Hepatocyte (in vitro differentiated cells): Measurements from ENCODE around the gene TM9SF1. TPM values are rescaled to one million over a fixed set of nuclear protein-coding genes. Genes with fewer than 3 reads are reported as not detected.

Experiments
- DNase-seq: peaks from one replicate; pipeline ENCODE4 v3.0.0-alpha.2; 2016; ENCODE audit warnings: low spot score
- H2AFZ ChIP-seq: fragments of 200-600 bp; sonication (generic); 2 replicates; pipeline ENCODE4 v1.6.0; 2016; ENCODE audit warnings: antibody characterized with exemption, mild to moderate bottlenecking
- H3K27ac ChIP-seq: fragments of 200-600 bp; sonication (generic); 2 replicates; pipeline ENCODE4 v1.5.1; 2016; ENCODE audit warnings: mild to moderate bottlenecking
- H3K27me3 ChIP-seq: fragments of 200-600 bp; sonication (generic); 2 replicates; pipeline ENCODE4 v1.6.1; 2016
- H3K36me3 ChIP-seq: fragments of 200-600 bp; sonication (generic); replicated peaks from 2 replicates; pipeline ENCODE4 v1.5.1; 2016; ENCODE audit warnings: low read depth; ENCODE audit not compliant: insufficient read depth
- H3K4me1 ChIP-seq: fragments of 200-600 bp; sonication (generic); 2 replicates; pipeline ENCODE4 v1.5.1; 2016; ENCODE audit warnings: mild to moderate bottlenecking, moderate library complexity; ENCODE audit not compliant: insufficient read depth
- H3K4me2 ChIP-seq: fragments of 200-600 bp; sonication (generic); 2 replicates; pipeline ENCODE4 v1.6.0; 2016
- H3K4me3 ChIP-seq: fragments of 200-600 bp; sonication (generic); 2 replicates; pipeline ENCODE4 v1.5.1; 2016; ENCODE audit warnings: mild to moderate bottlenecking
- H3K79me2 ChIP-seq: fragments of 200-600 bp; sonication (generic); 2 replicates; pipeline ENCODE4 v1.6.0; 2017; ENCODE audit warnings: mild to moderate bottlenecking
- H3K9me2 ChIP-seq: fragments of 200-600 bp; sonication (generic); replicated peaks from 2 replicates; pipeline ENCODE4 v1.6.0; 2017; ENCODE audit warnings: mild to moderate bottlenecking; ENCODE audit not compliant: insufficient read depth
- H3K9me3 ChIP-seq: fragments of 200-600 bp; sonication (generic); 2 replicates; pipeline ENCODE4 v1.5.1; 2016; ENCODE audit warnings: low read depth, mild to moderate bottlenecking
- H4K20me1 ChIP-seq: fragments of 200-600 bp; sonication (generic); 2 replicates; pipeline ENCODE4 v1.6.0; 2016; ENCODE audit warnings: mild to moderate bottlenecking; ENCODE audit not compliant: insufficient read depth, poor library complexity, severe bottlenecking
- EZH2 ChIP-seq: fragments of 200-600 bp; sonication (generic); IDR thresholded peaks from 2 replicates; pipeline ENCODE4 v1.6.1; 2016; ENCODE audit warnings: antibody characterized with exemption, mild to moderate bottlenecking, borderline replicate concordance
- WGBS: methylation state at CpG from one replicate; pipeline ENCODE4 v1.1.6; 2016; ENCODE audit warnings: low lambda C conversion rate; ENCODE audit errors: missing lambda C conversion rate; 5-methylcytosine and 5-hydroxymethylcytosine counted together
- polyA plus RNA-seq: library from polyadenylated mRNA; unstranded; fragments of >200 nt; fragmentation: Nextera tagmentation; extraction: Ambion mirVana; gene quantifications from 2 replicates; pipeline ENCODE4 v1.2.1, GENCODE V29; 2016
- total RNA-seq: library from RNA; depleted of rRNA; stranded (reverse); fragments of >200 nt; gene quantifications from 2 replicates; pipeline ENCODE4 v1.2.3, GENCODE V29; 2014
- TF ChIP-seq, protein P1 (sequence below): fragments of 200-600 bp; sonication (generic); IDR thresholded peaks from 2 replicates; pipeline ENCODE4 v1.5.1; 2016; ENCODE audit warnings: antibody characterized with exemption, mild to moderate bottlenecking; ENCODE audit not compliant: poor library complexity

TM9SF1 gene
- total and polyA plus RNA-seq, 2 experiments from 2014 or later = 68.1 to 84.0 TPM

DNA sequence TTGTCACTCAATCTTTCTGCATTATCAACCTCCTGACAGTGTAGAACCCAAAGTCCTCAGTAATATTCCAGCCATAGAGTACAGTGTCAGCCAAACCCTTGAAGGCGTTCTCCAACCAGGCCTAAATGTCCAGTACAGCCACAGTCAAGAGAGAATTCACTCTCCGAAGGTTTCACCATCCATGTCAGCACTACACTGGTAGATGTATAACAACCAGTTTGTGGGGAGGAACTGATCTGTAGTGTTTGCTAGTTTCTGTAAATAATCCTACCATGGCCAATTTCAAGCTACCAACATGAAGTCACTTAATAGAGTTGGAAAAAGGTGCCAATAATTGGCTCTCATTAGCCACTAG is 21.1 kb upstream of the TM9SF1 start:
- no peaks in the 10 kb centered on the region for H3K9me2 ChIP-seq
- 94% methylated on average over 2 of the region's 2 CpGs for WGBS
- H3K27ac ChIP-seq = peak overlapping the region; percentile 26
- DNase-seq = no peak
- peak overlapping the region; percentile 85 for H3K4me2 ChIP-seq
- H2AFZ ChIP-seq = peak overlapping the region; percentile 5
- no peaks in the 10 kb centered on the region for H3K27me3 ChIP-seq
- no peaks in the 10 kb centered on the region for H3K9me3 ChIP-seq
- TF ChIP-seq EZH2 = no peak
- H3K36me3 ChIP-seq = no peaks in the 10 kb centered on the region
- no peaks in the 10 kb centered on the region for H4K20me1 ChIP-seq
- H3K4me3 ChIP-seq = no peak overlapping the region
- peaks cover 13% of the 10 kb centered on the region for H3K4me1 ChIP-seq
- peaks cover 37% of the 10 kb centered on the region for H3K79me2 ChIP-seq

DNA sequence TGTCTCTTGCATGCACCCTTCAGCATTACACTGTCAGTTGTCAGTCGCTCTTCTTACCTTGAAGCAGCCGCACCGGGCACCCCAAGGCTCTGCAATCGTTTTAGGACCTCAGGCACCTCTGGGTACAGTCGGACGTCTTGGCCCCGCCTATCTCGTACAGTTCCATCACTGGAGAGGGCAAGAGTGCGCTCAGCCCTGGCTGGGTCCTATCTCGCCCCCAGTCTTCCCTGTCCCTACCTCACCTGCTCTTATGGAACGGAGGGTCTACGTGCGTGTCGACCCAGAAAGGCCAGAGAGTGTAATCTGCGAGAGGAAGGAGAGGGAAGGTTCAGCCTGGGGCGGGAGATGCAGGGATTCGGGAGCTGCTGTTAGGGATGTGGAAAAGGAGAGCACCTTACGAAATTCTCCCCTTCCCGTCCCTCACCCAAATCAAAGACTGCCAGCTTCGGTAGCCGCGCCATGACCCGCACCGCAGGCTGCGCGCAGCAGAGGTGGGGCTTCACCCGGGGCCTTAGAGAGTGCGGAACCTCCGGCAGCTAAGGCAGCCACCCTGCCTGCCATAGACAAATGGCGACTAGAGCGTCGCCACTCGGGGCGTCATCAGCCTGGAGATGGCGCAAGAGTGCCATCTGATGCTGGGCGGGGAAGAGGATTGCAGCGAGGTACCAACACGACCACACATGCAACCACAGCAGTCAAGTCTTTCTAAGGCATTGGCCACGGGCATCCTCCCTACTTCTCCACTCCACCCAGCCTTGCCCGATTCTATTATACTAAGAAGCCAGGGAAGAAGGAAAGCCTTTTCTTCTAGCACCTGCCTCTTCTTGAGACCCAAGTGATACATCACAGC is 20.5 kb upstream of the TM9SF1 start, which contains the start of gene MDP1:
MDP1 (minus strand) TSS at position 572 of the 850 bp plus-strand sequence; CDS start at position 461, 111 bp downstream.
- peak; percentile 91 for DNase-seq
- 2% methylated on average over 40 of the region's 40 CpGs for WGBS
- Histone ChIP-seq H3K27ac (peak within 1 kb of the TSS; percentile 93), H3K79me2 (peaks cover 33% of the 10 kb centered on the region), H3K4me1 (peaks cover 13% of the 10 kb centered on the region), H3K27me3 (no peaks in the 10 kb centered on the region), H3K4me2 (peak within 1 kb of the TSS; percentile 85), H3K9me2 (no peaks in the 10 kb centered on the region), H4K20me1 (no peaks in the 10 kb centered on the region), H2AFZ (peak within 1 kb of the TSS; percentile 91), H3K9me3 (no peaks in the 10 kb centered on the region), H3K36me3 (no peaks in the 10 kb centered on the region), H3K4me3 (peak within 1 kb of the TSS; percentile 76)
- no peak for TF ChIP-seq EZH2
- TF ChIP-seq, protein P1, sequence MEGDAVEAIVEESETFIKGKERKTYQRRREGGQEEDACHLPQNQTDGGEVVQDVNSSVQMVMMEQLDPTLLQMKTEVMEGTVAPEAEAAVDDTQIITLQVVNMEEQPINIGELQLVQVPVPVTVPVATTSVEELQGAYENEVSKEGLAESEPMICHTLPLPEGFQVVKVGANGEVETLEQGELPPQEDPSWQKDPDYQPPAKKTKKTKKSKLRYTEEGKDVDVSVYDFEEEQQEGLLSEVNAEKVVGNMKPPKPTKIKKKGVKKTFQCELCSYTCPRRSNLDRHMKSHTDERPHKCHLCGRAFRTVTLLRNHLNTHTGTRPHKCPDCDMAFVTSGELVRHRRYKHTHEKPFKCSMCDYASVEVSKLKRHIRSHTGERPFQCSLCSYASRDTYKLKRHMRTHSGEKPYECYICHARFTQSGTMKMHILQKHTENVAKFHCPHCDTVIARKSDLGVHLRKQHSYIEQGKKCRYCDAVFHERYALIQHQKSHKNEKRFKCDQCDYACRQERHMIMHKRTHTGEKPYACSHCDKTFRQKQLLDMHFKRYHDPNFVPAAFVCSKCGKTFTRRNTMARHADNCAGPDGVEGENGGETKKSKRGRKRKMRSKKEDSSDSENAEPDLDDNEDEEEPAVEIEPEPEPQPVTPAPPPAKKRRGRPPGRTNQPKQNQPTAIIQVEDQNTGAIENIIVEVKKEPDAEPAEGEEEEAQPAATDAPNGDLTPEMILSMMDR = peak; percentile 68

DNA sequence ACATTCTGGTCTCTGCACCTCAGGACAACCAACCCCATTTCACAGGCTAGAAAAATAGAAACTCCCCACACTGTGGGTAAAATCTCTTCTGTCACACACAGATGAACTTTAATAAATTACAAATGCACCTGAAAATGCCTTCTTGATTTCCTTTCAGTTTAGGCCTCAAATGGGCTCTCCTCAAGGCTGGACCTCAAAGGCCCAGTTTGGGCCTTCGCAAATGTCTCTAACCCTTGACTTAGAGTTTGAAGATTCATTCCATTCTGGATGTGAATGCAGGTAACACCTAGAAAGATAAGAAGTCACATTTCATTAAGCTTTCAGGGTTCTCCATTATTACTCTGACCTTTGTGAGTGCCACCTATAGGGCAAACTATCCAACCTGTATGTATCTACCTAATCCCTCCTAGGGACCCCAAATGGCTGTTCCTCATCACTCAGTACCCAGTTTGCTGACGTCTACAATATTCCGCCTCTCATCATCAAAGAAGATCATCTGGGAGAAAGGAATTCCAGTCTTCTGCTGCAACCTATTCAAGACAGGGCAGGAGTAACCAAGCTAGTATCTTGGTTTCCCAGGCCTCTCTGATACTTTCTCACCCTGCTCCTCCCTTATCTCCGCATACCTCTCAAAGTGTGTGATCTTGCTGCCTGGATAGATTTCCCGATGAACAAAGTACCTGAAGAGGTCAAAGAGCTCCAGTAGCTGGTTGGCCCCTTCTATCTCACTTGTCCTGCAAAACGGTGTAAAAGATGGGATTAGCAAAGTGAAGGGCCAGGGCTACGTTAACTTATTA is 18.8 kb upstream of the TM9SF1 start:
- H3K27me3 ChIP-seq = no peaks in the 10 kb centered on the region
- TF ChIP-seq, protein P1 = no peak
- no peaks in the 10 kb centered on the region for H3K9me2 ChIP-seq
- H3K4me3 ChIP-seq = no peak overlapping the region
- DNase-seq = no peak
- peak overlapping the region; percentile 99 for H3K27ac ChIP-seq
- H2AFZ ChIP-seq = peak overlapping the region; percentile 24
- H3K9me3 ChIP-seq = no peaks in the 10 kb centered on the region
- H3K36me3 ChIP-seq = no peaks in the 10 kb centered on the region
- peaks cover 13% of the 10 kb centered on the region for H3K4me1 ChIP-seq
- 90% methylated on average over 7 of the region's 7 CpGs for WGBS
- peaks cover 20% of the 10 kb centered on the region for H3K79me2 ChIP-seq
- no peaks in the 10 kb centered on the region for H4K20me1 ChIP-seq
- peak overlapping the region; percentile 71 for H3K4me2 ChIP-seq
